ENCODE data around the gene LZTS3. TPM values are rescaled to one million over a fixed set of nuclear protein-coding genes. Genes with fewer than 3 reads are reported as not detected.

The LZTS3 gene
- total and polyA plus RNA-seq, 2 of the 13 experiments (the other 11 are each of a cell fraction or from before 2014, with no cell fraction given): 10.1 to 31.3 TPM

- TF ChIP-seq NCOA5 (CRISPR knock-in tag; IDR thresholded peaks at IDR 0.05): no peak
- peak; percentile 62; the same call in 1 of the 2 replicates for TF ChIP-seq HOXD1 (CRISPR knock-in tag; IDR thresholded peaks at IDR 0.05)
- peak; percentile 98 for TF ChIP-seq POLR2G (IDR thresholded peaks at IDR 0.05; ENCODE audit: low read depth, low read length)
- TF ChIP-seq, protein P1, sequence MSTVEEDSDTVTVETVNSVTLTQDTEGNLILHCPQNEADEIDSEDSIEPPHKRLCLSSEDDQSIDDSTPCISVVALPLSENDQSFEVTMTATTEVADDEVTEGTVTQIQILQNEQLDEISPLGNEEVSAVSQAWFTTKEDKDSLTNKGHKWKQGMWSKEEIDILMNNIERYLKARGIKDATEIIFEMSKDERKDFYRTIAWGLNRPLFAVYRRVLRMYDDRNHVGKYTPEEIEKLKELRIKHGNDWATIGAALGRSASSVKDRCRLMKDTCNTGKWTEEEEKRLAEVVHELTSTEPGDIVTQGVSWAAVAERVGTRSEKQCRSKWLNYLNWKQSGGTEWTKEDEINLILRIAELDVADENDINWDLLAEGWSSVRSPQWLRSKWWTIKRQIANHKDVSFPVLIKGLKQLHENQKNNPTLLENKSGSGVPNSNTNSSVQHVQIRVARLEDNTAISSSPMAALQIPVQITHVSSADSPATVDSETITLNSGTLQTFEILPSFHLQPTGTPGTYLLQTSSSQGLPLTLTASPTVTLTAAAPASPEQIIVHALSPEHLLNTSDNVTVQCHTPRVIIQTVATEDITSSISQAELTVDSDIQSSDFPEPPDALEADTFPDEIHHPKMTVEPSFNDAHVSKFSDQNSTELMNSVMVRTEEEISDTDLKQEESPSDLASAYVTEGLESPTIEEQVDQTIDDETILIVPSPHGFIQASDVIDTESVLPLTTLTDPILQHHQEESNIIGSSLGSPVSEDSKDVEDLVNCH (CRISPR knock-in tag; IDR thresholded peaks at IDR 0.05): no peak
- TF ChIP-seq, protein P2, sequence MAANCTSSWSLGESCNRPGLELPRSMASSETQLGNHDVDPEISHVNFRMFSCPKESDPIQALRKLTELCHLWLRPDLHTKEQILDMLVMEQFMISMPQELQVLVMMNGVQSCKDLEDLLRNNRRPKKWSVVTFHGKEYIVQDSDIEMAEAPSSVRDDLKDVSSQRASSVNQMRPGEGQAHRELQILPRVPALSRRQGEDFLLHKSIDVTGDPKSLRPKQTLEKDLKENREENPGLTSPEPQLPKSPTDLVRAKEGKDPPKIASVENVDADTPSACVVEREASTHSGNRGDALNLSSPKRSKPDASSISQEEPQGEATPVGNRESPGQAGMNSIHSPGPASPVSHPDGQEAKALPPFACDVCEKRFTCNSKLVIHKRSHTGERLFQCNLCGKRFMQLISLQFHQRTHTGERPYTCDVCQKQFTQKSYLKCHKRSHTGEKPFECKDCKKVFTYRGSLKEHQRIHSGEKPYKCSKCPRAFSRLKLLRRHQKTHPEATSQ (CRISPR knock-in tag; IDR thresholded peaks at IDR 0.05; ENCODE audit: borderline replicate concordance): peak; percentile 51; the same call in 1 of the 2 replicates
- peak; percentile 98 for TF ChIP-seq MXD4 (CRISPR knock-in tag; IDR thresholded peaks at IDR 0.05)
- no peak for TF ChIP-seq ZNF672 (CRISPR knock-in tag; IDR thresholded peaks at IDR 0.05)
- TF ChIP-seq KLF15 (CRISPR knock-in tag; IDR thresholded peaks at IDR 0.05; ENCODE audit: borderline replicate concordance): peak; percentile 44; the same call in 1 of the 2 replicates
- TF ChIP-seq, protein P3, sequence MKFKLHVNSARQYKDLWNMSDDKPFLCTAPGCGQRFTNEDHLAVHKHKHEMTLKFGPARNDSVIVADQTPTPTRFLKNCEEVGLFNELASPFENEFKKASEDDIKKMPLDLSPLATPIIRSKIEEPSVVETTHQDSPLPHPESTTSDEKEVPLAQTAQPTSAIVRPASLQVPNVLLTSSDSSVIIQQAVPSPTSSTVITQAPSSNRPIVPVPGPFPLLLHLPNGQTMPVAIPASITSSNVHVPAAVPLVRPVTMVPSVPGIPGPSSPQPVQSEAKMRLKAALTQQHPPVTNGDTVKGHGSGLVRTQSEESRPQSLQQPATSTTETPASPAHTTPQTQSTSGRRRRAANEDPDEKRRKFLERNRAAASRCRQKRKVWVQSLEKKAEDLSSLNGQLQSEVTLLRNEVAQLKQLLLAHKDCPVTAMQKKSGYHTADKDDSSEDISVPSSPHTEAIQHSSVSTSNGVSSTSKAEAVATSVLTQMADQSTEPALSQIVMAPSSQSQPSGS (CRISPR knock-in tag; IDR thresholded peaks at IDR 0.05): peak; percentile 60; the same call in 1 of the 2 replicates
- TF ChIP-seq ZNF24 (IDR thresholded peaks at IDR 0.05): no peak
- no peak for TF ChIP-seq ZNF235 (CRISPR knock-in tag; IDR thresholded peaks at IDR 0.05; ENCODE audit: borderline replicate concordance)
- peak; percentile 73 for TF ChIP-seq TIGD3 (CRISPR knock-in tag; IDR thresholded peaks at IDR 0.05; ENCODE audit: borderline replicate concordance)
- TF ChIP-seq SNAPC2 (CRISPR knock-in tag; IDR thresholded peaks at IDR 0.05): peak; percentile 95
- TF ChIP-seq ADNP (CRISPR knock-in tag; IDR thresholded peaks at IDR 0.05): no peak
- no peak for TF ChIP-seq RAD51 (IDR thresholded peaks at IDR 0.05; ENCODE audit: borderline replicate concordance)
- no peak for TF ChIP-seq ATRX (CRISPR knock-in tag; IDR thresholded peaks at IDR 0.05; ENCODE audit: borderline replicate concordance)
- peak; percentile 45; the same call in 1 of the 2 replicates for TF ChIP-seq SIX1 (CRISPR knock-in tag; IDR thresholded peaks at IDR 0.05; ENCODE audit: borderline replicate concordance)
- 0 out of 2 replicates have a peak, but pooled peaks have one; percentile 23 for TF ChIP-seq ZNF260 (CRISPR knock-in tag; IDR thresholded peaks at IDR 0.05; ENCODE audit: borderline replicate concordance, low read depth)
- TF ChIP-seq CREBL2 (CRISPR knock-in tag; IDR thresholded peaks at IDR 0.05; ENCODE audit: borderline replicate concordance): no peak; the same call in 1 of the 2 replicates
- TF ChIP-seq, protein P4, sequence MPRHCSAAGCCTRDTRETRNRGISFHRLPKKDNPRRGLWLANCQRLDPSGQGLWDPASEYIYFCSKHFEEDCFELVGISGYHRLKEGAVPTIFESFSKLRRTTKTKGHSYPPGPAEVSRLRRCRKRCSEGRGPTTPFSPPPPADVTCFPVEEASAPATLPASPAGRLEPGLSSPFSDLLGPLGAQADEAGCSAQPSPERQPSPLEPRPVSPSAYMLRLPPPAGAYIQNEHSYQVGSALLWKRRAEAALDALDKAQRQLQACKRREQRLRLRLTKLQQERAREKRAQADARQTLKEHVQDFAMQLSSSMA (CRISPR knock-in tag; IDR thresholded peaks at IDR 0.05): peak; percentile 77; the same call in 1 of the 2 replicates
- TF ChIP-seq, protein P5, sequence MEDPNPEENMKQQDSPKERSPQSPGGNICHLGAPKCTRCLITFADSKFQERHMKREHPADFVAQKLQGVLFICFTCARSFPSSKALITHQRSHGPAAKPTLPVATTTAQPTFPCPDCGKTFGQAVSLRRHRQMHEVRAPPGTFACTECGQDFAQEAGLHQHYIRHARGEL (CRISPR knock-in tag; IDR thresholded peaks at IDR 0.05): peak; percentile 54; the same call in 1 of the 2 replicates
- peak; percentile 99 for TF ChIP-seq ZBTB7B (CRISPR knock-in tag; IDR thresholded peaks at IDR 0.05)
These were observed 36.1 kb upstream of the LZTS3 start, which contains the start of gene ITPA (continued) for GRCh38 chr20:3209257-3209945.
